Activated CD4-positive, alpha-beta T cell treated with anti-CD3 and anti-CD28 coated beads, Interleukin-2, Interleukin-4, amounts not matched to agents 100 ng/mL and 50 ng/mL, durations not matched to agents 16 hours and 8 hours (primary cell): ENCODE data around the gene EPHB1.
A peak's percentile ranks its signal among the peaks of the same experiment; 100 is the strongest.

ENCODE experiments used
- DNase-seq: peaks from one replicate; pipeline ENCODE4 v3.0.0-alpha.2; 2020; ENCODE audit warnings: low spot score

EPHB1 gene

GRCh38 chr3:134794950-134795745, at the start of gene EPHB1:
TSS of gene EPHB1 (plus strand) at chr3:134795260.
- peak; percentile 79 for DNase-seq

GRCh38 chr3:134748698-134749097, 46.4 kb upstream of the EPHB1 start:
- no peak for DNase-seq

GRCh38 chr3:134749174-134749573, 45.9 kb upstream of the EPHB1 start:
- DNase-seq = no peak

GRCh38 chr3:134749802-134750553, 45.1 kb upstream of the EPHB1 start:
- DNase-seq = no peak

GRCh38 chr3:134751831-134752230, 43.2 kb upstream of the EPHB1 start:
- DNase-seq = no peak

- no peak for DNase-seq
Measured at GRCh38 chr3:134752761-134753461, 42.1 kb upstream of the EPHB1 start.

- DNase-seq = no peak
Measured at GRCh38 chr3:134753999-134754742, 40.9 kb upstream of the EPHB1 start.

GRCh38 chr3:134754768-134755559, 40.1 kb upstream of the EPHB1 start:
- DNase-seq = peak; percentile 52

- no peak for DNase-seq
Measured at GRCh38 chr3:134755821-134756220, 39.2 kb upstream of the EPHB1 start.

- no peak for DNase-seq
Measured at GRCh38 chr3:134757549-134758069, 37.5 kb upstream of the EPHB1 start.

- no peak for DNase-seq
Measured at GRCh38 chr3:134761213-134761612, 33.8 kb upstream of the EPHB1 start.

- DNase-seq = no peak
Measured at GRCh38 chr3:134762016-134762415, 33.0 kb upstream of the EPHB1 start.

GRCh38 chr3:134765468-134765867, 29.6 kb upstream of the EPHB1 start:
- DNase-seq = no peak

GRCh38 chr3:134766290-134766689, 28.8 kb upstream of the EPHB1 start:
- no peak for DNase-seq

- DNase-seq = no peak
Measured at GRCh38 chr3:134768116-134768515, 26.9 kb upstream of the EPHB1 start.

GRCh38 chr3:134768837-134769236, 26.2 kb upstream of the EPHB1 start:
- DNase-seq = no peak

GRCh38 chr3:134769287-134769868, 25.7 kb upstream of the EPHB1 start:
- no peak for DNase-seq

- DNase-seq = no peak
Measured at GRCh38 chr3:134772011-134772410, 23.0 kb upstream of the EPHB1 start.

- DNase-seq = no peak
Measured at GRCh38 chr3:134772591-134772990, 22.5 kb upstream of the EPHB1 start.

- no peak for DNase-seq
Measured at GRCh38 chr3:134775831-134776230, 19.2 kb upstream of the EPHB1 start.

GRCh38 chr3:134776518-134776917, 18.5 kb upstream of the EPHB1 start:
- no peak for DNase-seq
